SK-MEL-5 (cell line): ENCODE data around the gene CARD9. TPM values are rescaled to one million over a fixed set of nuclear protein-coding genes. Genes with fewer than 3 reads are reported as not detected.
"Not testable (repeated sequence)": the region's sequence is repeated elsewhere in the genome, so short reads cannot be mapped to it uniquely, and the experiment has no call there.

Source experiments
- DNase-seq: peaks from one replicate; pipeline ENCODE4 v3.0.0-alpha.2; 2016; ENCODE audit warnings: low read depth, low spot score
- in situ Hi-C: cut with HindIII; loops from 2 replicates; pipeline ENCODE4 v1.10.0; 2016; ENCODE audit warnings: low sequenced_read_pairs, high pct_unique_total_duplicates, low pct_unique_long_range_greater_than_20kb
- total RNA-seq: library from RNA; depleted of rRNA; stranded (reverse); fragments of >200 nt; shearing (Covaris generic); gene quantifications from 2 replicates; pipeline ENCODE4 v1.2.3, GENCODE V29; 2014

CARD9 gene
- total RNA-seq, 1 experiment from 2014 or later: not detected

DNA sequence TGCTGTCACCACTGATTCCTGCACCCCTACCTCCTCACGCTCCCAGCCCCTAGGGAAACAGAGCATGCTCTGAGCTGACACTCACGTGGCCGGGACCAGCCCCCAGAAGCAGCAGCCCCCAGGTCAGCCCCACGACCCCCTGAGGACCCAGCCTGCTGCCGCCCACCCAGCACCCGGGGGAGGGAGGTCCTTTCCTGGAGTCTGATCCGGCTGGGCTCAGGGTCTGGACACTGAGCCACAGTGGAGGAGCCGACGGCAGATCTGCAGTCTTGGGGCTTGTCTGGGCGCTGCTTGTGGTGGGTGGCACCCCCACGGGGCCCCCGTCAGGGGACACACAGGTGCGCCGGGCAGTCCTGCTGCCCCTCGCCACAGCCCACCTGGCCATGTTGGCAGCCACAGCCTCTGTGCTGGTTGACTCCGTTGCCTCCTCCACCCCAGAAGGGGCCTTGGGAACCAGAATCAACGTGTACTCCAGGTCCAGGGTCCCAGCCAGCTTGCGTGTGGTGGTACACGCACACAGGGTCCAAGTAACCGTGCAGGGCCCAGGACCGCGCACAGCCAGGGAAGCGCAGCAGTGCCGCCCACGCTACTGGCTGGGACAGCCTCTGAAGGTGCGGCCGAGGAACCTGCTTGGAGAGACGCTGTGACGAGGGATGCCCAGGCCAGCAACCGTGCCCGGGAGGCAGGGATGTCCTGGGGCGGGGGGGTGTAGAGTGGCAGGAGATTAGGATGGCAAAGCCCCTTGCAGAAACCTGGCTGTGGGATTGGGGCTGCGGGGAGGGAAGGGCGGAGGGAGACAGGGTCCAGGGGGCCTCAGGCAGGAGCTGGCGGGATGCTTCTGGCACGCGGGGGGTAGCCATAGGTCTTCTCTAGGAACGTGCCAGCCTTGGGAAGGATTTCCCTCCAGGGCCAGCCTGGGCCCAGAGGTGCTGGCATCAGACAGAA, 13.4 kb downstream of the CARD9 start:
- DNase-seq: no peak
- in situ Hi-C loops: no loop called here

DNA sequence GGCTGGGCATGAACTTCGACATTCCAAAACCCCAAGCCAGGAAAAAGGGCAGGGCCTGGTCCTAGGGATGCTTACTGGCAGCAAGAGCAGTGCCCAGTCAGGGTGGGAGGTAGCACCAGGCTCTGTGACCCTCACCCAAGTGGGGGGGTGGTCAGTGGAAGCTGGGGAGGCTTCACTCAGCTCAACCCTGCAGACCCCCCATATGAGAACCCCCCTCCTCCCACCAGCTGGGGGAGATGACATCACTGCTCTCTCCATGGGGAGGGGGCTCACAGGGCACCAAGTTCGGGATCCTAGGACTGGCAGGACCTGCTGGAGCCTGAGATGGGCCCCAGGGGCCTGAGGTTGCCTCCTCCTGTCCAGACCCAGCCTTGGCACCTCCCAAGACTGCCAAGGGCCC, 14.6 kb downstream of the CARD9 start:
- no peak for DNase-seq
- in situ Hi-C loops: no loop called here

DNA sequence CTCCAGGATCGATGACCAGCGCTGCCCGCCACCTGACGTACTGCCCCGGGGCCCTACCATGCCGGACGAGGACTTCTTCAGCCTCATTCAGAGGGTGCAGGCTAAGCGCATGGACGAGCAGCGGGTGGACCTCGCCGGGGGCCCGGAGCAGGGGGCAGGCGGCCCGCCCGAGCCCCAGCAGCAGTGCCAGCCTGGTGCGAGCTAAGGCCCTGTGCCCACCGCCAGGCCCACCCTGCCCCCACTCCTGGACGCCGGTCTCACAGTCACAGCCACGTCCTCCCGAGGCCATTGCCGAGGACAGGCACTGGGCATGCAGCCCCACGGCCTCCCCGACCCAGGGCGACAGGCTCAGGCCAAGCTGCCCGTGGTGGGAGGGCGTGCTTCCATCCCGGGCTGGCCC, 15.5 kb downstream of the CARD9 start:
- no peak for DNase-seq
- in situ Hi-C loops: no loop called here

DNA sequence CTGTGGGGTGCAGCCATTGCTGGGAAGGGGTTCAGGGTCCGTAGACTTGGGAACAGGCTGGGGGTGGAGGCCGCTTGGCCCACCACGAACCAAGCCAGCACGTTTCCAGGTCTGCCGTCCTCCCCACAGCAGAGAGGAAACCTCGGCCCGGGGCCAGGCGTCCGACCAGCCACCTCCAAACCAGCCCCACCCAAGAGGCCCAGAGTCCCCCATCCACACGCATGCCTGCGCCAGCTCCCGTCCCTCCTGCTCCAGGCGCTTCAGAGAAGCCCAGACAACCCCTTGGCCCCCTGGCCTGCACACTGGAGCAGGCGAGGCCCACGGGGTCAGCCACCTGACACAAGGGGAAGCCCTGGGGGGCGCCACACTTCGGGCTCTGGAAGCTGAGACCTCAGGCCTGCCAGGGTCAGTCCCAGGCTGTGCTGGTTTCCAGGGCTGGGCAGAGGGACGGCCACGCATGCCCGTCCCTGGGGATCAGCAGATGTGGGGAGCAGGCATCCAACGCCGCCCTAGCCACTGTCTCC, 16.2 kb downstream of the CARD9 start:
- in situ Hi-C loops: no loop called here

DNA sequence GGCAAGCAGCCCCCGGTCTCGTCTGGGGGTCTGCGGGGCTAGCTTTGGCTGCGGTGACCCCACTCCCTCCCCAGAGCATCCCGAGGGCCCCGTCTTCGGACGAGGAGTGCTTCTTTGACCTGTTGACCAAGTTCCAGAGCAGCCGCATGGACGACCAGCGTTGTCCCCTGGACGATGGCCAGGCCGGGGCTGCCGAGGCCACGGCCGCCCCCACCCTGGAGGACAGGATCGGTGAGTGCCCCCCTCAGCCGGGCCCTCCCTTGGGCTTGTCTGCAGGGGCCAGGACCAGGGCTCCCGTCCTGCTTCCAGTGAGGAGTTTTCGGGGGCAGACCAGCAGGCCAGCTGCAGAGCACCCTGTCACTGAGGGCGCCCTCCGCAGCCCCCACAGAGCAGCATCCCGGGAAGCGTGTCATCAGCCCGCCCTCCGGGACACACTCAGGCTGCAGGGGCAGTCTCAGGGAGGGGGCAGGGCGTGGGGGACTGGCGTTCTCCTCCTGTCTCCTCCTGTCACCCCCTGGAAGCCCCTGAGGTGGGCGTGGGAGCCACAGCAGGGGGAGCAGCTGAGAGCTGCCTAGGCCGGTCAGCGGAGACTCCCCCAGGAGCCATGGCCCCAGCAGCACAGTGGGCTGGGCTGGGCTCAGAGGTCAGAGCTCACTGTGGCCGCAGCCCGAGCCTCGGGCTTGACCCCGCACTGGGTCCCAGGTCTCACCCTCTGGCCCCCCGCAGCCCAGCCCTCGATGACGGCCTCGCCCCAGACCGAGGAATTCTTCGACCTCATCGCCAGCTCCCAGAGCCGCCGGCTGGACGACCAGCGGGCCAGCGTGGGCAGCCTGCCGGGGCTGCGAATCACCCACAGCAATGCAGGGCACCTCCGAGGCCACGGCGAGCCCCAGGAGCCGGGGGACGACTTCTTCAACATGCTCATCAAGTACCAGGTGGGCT, 17.6 kb downstream of the CARD9 start:
- no peak for DNase-seq
- in situ Hi-C loops: no loop called here

More for the DNA sequence above, 16.2 kb downstream of the CARD9 start:
- no peak for DNase-seq

DNA sequence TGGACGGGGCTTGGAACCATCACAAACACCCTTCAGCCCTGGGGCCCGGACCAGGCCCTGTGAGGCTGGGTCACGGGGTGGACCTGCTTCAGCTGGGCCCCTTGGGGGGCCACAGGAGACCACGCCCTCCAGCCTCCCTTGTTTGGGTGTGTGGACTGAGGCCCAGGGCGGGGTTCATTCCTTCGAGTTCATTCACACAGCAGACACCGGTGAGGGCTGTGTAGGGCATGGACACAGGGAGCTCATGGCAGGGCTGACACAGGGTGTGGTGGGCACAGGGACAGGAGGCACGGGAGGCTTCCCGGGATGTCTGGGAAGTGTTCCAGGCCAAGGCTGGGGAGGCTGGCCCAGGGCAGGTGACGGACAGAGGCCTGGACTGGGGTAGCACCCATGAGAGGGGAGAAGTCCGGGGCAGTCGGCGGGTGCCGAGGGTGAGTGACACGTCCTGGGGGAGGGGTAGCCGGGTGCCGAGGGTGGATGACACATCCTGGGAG, 18.8 kb downstream of the CARD9 start:
- in situ Hi-C loops: no loop called here
- no peak for DNase-seq

DNA sequence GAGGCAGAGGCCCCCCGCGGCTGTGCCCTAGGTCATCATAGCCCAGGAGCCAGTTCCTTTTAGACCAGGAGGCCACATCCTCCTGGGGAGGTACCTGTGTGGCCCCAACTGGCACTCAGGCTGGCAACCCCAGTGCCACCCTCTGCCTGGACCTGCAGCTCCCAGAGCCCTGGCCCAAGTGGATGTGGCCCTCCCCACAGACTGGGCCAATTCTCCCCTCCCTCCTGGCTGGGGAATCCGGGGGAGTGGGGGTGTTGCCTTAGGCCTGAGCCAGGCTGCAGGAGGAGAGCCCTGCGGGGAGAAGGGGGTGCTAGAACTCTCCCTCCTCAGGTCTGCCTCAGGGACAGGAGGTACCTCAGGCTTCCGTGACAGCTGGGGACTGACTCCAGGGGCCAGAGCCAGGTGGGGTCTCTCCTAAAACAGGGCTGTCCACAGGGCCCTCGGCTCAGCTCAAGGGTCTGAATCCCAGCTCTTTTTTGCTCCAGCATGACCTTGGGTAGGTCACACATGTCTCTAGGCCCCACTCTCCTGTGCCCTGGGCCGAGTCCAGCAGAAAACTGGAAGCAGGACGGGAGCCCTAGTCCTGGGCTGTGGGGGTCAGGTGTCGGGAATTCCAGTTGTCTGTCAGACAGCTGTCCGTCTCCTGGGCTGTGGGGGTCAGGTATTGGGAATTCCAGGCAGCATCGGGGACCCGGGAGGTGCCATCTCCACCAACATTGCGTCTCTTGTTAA, 19.5 kb downstream of the CARD9 start:
- in situ Hi-C loops: no loop called here
- DNase-seq: no peak

DNA sequence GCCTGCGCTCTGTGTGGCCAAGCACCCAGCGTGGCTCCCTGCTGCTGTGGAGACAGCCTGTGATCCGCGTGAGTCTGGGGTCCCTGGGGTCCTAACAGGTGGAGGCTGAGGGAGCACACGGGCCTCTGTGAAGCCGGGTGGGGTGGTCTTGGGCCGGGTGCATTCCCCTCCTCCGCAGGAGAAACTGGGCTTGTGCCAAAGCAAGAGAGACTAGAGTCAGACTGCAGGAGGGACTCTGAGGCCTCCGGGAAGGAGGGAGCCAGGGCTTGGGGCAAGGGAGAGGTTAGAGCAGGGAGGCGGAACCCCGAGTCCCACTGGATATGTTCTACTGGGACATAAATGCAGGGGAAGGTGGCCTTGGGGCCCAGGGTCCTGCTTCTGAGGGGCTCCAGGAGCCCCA, 20.4 kb downstream of the CARD9 start:
- DNase-seq: no peak
- in situ Hi-C loops: no loop called here

DNA sequence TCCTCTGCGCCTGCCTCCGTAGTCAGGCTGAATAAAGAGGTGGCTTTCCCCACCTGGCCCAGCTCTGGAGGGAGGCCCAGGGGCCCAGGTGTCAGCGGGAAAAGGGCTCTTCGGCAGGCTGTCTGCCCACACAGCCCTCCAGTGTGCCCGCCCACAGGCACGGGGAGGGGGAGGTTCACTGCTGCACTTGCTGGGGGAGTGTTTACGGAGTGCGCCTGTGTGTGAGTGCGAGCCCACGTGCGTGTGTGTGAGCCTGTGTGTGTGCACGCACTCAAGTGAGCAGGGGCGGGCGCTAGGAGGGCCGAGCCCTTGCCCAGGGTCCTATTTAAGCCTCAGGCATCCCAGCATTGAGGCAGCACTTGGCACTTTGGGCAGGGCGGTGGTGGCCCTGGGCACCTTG, 20.8 kb downstream of the CARD9 start:
- in situ Hi-C loops: no loop called here
- DNase-seq: no peak

DNA sequence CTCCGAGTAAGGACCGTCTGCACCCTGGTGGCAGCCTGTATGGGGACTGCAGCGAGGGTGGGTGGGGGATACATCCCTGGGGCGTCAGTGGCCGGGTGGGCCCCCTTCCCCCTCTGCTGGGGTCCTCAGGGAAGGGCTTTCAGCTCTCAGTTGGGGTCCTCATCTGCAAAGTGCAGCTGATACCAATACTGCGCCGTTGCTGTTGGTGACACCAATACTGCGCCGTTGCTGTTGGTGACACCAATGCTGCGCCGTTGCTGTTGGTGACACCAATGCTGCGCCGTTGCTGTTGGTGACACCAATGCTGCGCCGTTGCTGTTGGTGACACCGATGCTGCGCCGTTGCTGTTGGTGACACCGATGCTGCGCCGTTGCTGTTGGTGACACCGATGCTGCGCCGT, 21.6 kb downstream of the CARD9 start:
- DNase-seq, in situ Hi-C loops: not testable (repeated sequence)

DNA sequence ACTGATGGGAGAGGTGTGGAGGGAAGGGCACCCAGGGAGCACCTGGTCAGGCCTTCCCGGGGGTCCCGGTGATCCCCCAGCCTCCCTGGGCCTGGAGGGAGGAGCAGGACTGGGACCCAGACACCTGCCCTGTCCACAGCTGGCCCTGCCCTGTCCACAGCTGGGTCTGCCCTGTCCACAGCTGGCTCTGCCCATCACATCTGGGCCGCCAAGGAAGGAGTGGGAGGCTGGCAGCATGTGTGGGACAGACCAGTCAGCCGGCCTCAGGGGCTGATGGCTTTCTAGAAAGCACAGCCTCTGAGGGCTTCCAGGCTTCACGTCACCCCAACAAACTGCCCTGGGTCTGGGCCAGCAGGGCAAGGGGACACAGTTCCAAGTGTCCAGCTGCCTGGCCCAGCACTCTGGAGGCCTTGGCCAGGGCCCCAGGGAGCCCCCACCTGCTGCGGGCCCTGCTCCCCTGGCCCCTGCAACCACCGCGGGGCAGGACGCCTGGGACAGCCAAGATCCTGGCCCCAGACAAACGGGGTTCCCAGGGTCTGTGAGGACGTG, 22.1 kb downstream of the CARD9 start:
- in situ Hi-C loops: no loop called here
- no peak for DNase-seq

DNA sequence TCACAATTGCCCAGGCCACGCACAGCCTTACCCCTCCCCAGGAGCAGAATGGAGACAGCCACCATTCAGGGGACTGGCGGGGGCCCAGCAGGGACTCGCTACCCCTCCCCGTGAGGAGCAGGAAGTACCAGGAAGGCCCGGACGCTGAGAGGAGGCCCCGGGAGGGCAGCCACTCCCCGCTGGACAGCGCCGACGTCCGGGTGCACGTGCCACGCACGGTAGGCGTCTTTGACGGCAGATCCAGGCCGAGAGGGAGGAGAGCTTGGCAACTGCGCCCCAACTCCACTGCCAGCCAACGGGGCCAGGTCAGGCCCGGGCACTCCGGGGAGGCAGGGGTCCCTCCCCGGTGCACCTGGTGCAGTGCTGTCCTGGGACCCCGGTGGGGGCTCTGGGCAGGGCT, 23.9 kb downstream of the CARD9 start:
- in situ Hi-C loops: no loop called here
- DNase-seq: no peak

DNA sequence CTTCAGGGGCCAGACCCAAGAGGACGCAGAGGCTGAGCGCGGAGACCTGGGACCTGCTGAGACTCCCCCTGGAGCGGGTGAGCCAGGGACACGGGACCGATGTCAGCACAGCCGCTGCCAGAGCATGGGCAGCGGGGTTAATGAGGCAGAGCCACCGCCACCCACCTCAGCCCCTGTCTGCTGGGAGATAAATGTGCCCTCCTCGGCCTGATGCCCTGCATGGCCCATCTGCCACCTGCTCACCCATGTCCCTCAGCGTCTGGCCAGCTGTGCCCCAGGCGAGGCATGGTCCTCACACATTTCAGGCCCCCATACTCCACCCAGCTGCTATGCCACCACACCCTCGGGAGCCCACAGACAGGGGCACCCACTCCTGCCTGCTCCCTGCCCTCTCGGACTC, 24.8 kb downstream of the CARD9 start:
- no peak for DNase-seq
- in situ Hi-C loops: no loop called here

DNA sequence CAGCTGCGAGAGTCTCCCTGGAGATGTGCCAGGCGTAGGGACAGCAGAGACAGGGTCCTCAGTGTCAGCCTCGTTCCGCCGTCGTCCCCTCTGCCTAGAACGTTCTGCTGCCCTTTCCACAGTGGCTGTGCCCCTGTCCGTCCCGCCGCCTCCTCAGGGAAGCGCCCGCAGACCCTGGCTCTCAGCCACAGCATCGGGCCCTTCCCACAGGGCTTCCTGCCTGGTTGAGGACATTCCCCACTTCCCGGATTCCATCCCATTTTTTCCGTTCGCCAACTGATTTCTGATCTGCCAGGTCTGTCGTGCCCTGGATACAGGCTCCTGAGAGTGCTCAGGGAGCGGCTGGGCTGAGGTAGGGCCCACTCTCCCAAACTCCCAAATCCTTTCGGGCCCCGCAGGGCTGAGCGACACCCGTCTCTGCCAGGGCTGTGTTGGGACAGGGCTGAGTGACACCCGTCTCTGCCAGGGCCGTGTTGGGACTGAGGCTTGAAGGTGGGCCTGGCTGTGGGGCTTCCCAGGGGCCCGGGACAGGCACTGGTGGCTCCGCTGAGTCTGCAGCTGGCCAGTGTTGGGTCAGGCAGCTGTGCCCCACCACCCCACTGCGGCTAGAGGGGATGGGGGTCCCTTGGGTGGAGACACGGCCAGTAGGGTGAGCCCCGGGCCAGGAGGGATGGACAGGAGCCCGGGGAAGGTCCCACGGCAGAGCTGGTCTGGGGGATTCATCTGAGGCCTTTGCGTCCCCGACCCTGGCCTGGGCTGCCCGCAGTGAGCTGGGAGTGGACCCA, 25.8 kb downstream of the CARD9 start:
- in situ Hi-C loops: no loop called here
- no peak for DNase-seq

DNA sequence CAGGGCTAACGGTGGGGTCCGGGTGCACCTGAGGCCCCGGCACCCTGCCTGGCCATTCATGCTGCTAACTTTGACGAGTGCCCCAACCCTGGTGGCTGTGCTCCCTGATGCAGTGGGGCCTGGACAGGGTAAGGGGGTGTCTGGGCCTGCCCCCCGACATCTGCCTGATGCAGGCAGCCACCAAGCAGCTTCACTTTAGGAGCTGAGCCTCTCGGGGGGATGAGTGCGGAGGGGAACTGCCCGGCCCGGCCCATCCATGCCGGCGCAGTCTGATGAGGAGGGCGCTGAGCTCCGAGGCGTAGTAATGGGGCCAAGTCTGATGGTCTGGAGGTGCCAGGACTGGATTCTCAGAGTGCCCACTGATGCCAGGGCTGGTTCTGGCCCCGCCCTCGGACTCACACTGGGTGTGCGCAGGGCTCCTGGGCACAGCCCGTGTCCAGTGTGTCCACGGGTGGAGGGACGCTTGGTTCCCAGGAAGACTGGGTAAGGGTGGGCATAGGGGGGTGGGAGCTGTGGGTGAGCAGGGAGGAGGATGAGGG, 26.5 kb downstream of the CARD9 start:
- in situ Hi-C loops: no loop called here
- no peak for DNase-seq

DNA sequence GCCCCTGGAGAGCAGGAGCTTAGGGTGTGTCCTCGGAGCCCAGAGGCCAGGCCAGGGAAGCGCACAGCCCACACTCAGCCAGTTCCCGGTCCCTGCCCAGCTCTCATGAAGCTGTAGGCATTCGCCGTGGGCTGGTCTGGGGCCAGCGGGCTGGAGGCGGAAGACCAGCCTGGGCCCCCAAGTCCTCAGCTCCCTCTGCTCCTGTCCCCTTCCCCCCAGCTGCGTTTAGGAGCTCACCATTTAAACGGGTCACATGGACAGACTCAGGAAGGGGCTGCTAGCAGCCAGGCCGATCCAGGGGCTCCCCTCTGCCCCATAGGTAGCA, 27.4 kb downstream of the CARD9 start:
- in situ Hi-C loops: no loop called here
- no peak for DNase-seq
